ENCODE results near the gene ZMYM4. TPM values are rescaled to one million over a fixed set of nuclear protein-coding genes. Genes with fewer than 3 reads are reported as not detected.
"Not testable (repeated sequence)": the region's sequence is repeated elsewhere in the genome, so short reads cannot be mapped to it uniquely, and the experiment has no call there.

The ZMYM4 gene
- total RNA-seq, 2 donors from 2014 or later = 20.2 to 21.1 TPM

- Histone ChIP-seq H3K4me3 (no peak overlapping the region), H3K27me3 (no peaks in the 10 kb centered on the region), H3K36me3 (peaks cover 27% of the 10 kb centered on the region), H3K27ac (no peak overlapping the region), H3K4me1 (no peaks in the 10 kb centered on the region), H3K9me3 (no peaks in the 10 kb centered on the region)
- no peak for TF ChIP-seq CTCF (IDR thresholded peaks at IDR 0.05)
- no peak for DNase-seq (ENCODE audit: low spot score)
These were observed 193.6 kb downstream of the ZMYM4 start for GRCh38 chr1:35461966-35462651.

GRCh38 chr1:35463232-35463631 is 194.7 kb downstream of the ZMYM4 start:
- Histone ChIP-seq H3K27ac (no peak overlapping the region), H3K9me3 (no peaks in the 10 kb centered on the region), H3K36me3 (peaks cover 27% of the 10 kb centered on the region), H3K4me1 (no peaks in the 10 kb centered on the region), H3K27me3 (no peaks in the 10 kb centered on the region), H3K4me3 (no peak overlapping the region)
- no peak for DNase-seq (ENCODE audit: low spot score)
- no peak for TF ChIP-seq CTCF (IDR thresholded peaks at IDR 0.05)

GRCh38 chr1:35463749-35464148 is 195.2 kb downstream of the ZMYM4 start:
- not testable (repeated sequence) for H3K4me1 ChIP-seq; H3K4me3 ChIP-seq; H3K27ac ChIP-seq; H3K27me3 ChIP-seq; H3K9me3 ChIP-seq; DNase-seq (ENCODE audit: low spot score)
- peaks cover 32% of the 10 kb centered on the region for H3K36me3 ChIP-seq

- Histone ChIP-seq H3K27me3 (no peaks in the 10 kb centered on the region), H3K36me3 (peaks cover 53% of the 10 kb centered on the region), H3K4me1 (no peaks in the 10 kb centered on the region), H3K27ac (no peak overlapping the region), H3K4me3 (no peak overlapping the region), H3K9me3 (no peaks in the 10 kb centered on the region)
- no peak for TF ChIP-seq CTCF (IDR thresholded peaks at IDR 0.05)
- no peak for DNase-seq (ENCODE audit: low spot score)
These were observed 197.6 kb downstream of the ZMYM4 start for GRCh38 chr1:35466120-35466519.

- Histone ChIP-seq H3K4me1 (no peaks in the 10 kb centered on the region), H3K36me3 (peaks cover 57% of the 10 kb centered on the region), H3K27ac (no peak overlapping the region), H3K4me3 (no peak overlapping the region), H3K9me3 (no peaks in the 10 kb centered on the region), H3K27me3 (no peaks in the 10 kb centered on the region)
- no peak for TF ChIP-seq CTCF (IDR thresholded peaks at IDR 0.05)
- DNase-seq (ENCODE audit: low spot score) = no peak
These were observed 202.6 kb downstream of the ZMYM4 start for GRCh38 chr1:35470977-35471613.

Other genes starting within 250 kb of the ZMYM4 start
- gene ZMYM6, start 236.8 kb upstream of the ZMYM4 start, total RNA-seq = 10 to 100 TPM in 1 of 2 donors, 1 to 10 TPM in 1; 6.7 to 20.6 TPM
- gene ZMYM1, start 189.3 kb upstream of the ZMYM4 start, total RNA-seq = 1 to 10 TPM; 3.6 to 4.0 TPM
- gene SFPQ, start 75.6 kb upstream of the ZMYM4 start, total RNA-seq = 10 to 100 TPM; 52.0 to 80.8 TPM

Measured in right atrium auricular region (tissue), 2 donors.